ENCODE results near the gene CYB5D1. TPM values are rescaled to one million over a fixed set of nuclear protein-coding genes. Genes with fewer than 3 reads are reported as not detected.

Gene CYB5D1
- total RNA-seq, 2 donors from 2014 or later = 15.6 to 17.1 TPM

GRCh38 chr17:7893187-7893880 lies 35.5 kb downstream of the CYB5D1 start:
- ATAC-seq = no peak
- intact Hi-C loops (cut with DNase I) = no loop called here
- DNase-seq = no peak

GRCh38 chr17:7894226-7894625 lies 36.4 kb downstream of the CYB5D1 start:
- intact Hi-C loops (cut with DNase I) = no loop called here
- ATAC-seq = no peak
- DNase-seq = no peak

GRCh38 chr17:7894866-7895265 lies 37.1 kb downstream of the CYB5D1 start:
- DNase-seq (no peak), ATAC-seq (no peak)
- intact Hi-C loops (cut with DNase I) = no loop called here

GRCh38 chr17:7897090-7897489 lies 39.3 kb downstream of the CYB5D1 start:
- ATAC-seq (no peak), DNase-seq (no peak)
- intact Hi-C loops (cut with DNase I) = loop anchor here in 1 of 2 donors (2.0 kb wide), 2 partner anchors 34 to 74 kb away; no protein-coding TSS in a partner anchor

- intact Hi-C loops (cut with DNase I) = loop anchor here in 1 of 2 donors (2.0 kb wide), 2 partner anchors 35 to 75 kb away; no protein-coding TSS in a partner anchor
- ATAC-seq = peak; percentile 77 to 86
- DNase-seq = no peak
Measured at GRCh38 chr17:7897773-7898172, 40.0 kb downstream of the CYB5D1 start.

GRCh38 chr17:7903154-7904103 lies 45.6 kb downstream of the CYB5D1 start:
- intact Hi-C loops (cut with DNase I) = no loop called here
- ATAC-seq = no peak
- DNase-seq = no peak

- DNase-seq (no peak), ATAC-seq (no peak)
- intact Hi-C loops (cut with DNase I) = no loop called here
Measured at GRCh38 chr17:7909089-7909488, 51.3 kb downstream of the CYB5D1 start.

GRCh38 chr17:7910281-7910680 lies 52.5 kb downstream of the CYB5D1 start:
- intact Hi-C loops (cut with DNase I) = loop anchor here (5.0 kb wide), 2 partner anchors 77 to 132 kb away; no protein-coding TSS in a partner anchor
- DNase-seq = no peak

GRCh38 chr17:7910711-7911110 lies 52.9 kb downstream of the CYB5D1 start:
- intact Hi-C loops (cut with DNase I) = loop anchor here (5.0 kb wide), 2 partner anchors 77 to 132 kb away; no protein-coding TSS in a partner anchor
- ATAC-seq (no peak), DNase-seq (no peak)

More at GRCh38 chr17:7910281-7910680, 52.5 kb downstream of the CYB5D1 start:
- no peak for ATAC-seq

GRCh38 chr17:7911116-7911515 lies 53.3 kb downstream of the CYB5D1 start:
- DNase-seq = no peak
- intact Hi-C loops (cut with DNase I) = loop anchor here (5.0 kb wide), 2 partner anchors 76 to 131 kb away; no protein-coding TSS in a partner anchor
- ATAC-seq = no peak

Other genes starting within 250 kb of the CYB5D1 start
- 10 to 100 TPM; 68.3 to 68.7 TPM for gene FXR2, start 243.1 kb upstream of the CYB5D1 start, total RNA-seq
- 10 to 100 TPM; 84.1 to 86.4 TPM for gene SAT2, start 230.2 kb upstream of the CYB5D1 start, total RNA-seq
- gene SHBG, start 227.9 kb upstream of the CYB5D1 start, total RNA-seq = under 1 TPM; 0.55 to 0.85 TPM
- 1 to 10 TPM; 1.8 to 3.7 TPM for gene ATP1B2, start 207.1 kb upstream of the CYB5D1 start, total RNA-seq
- 10 to 100 TPM; 18.5 to 23.7 TPM for gene TP53, start 170.5 kb upstream of the CYB5D1 start, total RNA-seq
- 1 to 10 TPM; 3.7 to 6.0 TPM for gene WRAP53, start 169.5 kb upstream of the CYB5D1 start, total RNA-seq
- 1 to 10 TPM; 1.1 to 1.4 TPM for gene EFNB3, start 152.8 kb upstream of the CYB5D1 start, total RNA-seq
- gene DNAH2, start 140.3 kb upstream of the CYB5D1 start, total RNA-seq = under 1 TPM; 0.05 to 0.24 TPM
- 10 to 100 TPM; 24.2 to 31.7 TPM for gene KDM6B, start 23.8 kb upstream of the CYB5D1 start, total RNA-seq
- gene TMEM88, start 2.9 kb upstream of the CYB5D1 start, total RNA-seq = 10 to 100 TPM; 32.5 to 33.6 TPM
- 10 to 100 TPM; 66.9 to 83.1 TPM for gene NAA38, start 444 bp upstream of the CYB5D1 start, total RNA-seq
- 10 to 100 TPM; 24.9 to 32.9 TPM for gene CHD3, start 30.8 kb downstream of the CYB5D1 start, total RNA-seq
- 1 to 10 TPM; 1.1 to 1.3 TPM for gene RNF227, start 58.3 kb downstream of the CYB5D1 start, total RNA-seq
- gene KCNAB3, start 71.9 kb downstream of the CYB5D1 start, total RNA-seq = under 1 TPM; 0.71 to 0.97 TPM
- 100 to 1,000 TPM in 1 of 2 donors, 10 to 100 TPM in 1; 79.6 to 107 TPM for gene TRAPPC1, start 73.9 kb downstream of the CYB5D1 start, total RNA-seq
- 10 to 100 TPM; 13.6 to 14.8 TPM for gene CNTROB, start 74.2 kb downstream of the CYB5D1 start, total RNA-seq
- gene GUCY2D, start 144.6 kb downstream of the CYB5D1 start, total RNA-seq = under 1 TPM; 0.10 to 0.38 TPM
- under 1 TPM in 1 of 2 donors, not detected in 1; 0.39 TPM for gene ALOX15B, start 181.1 kb downstream of the CYB5D1 start, total RNA-seq
- not detected for gene ALOX12B, start 229.7 kb downstream of the CYB5D1 start, total RNA-seq

Data from left cardiac atrium (tissue), 4 donors.